OCI-M2 (cell line): ENCODE results near the gene MS4A8.
"Not testable (repeated sequence)": the region's sequence is repeated elsewhere in the genome, so short reads cannot be mapped to it uniquely, and the experiment has no call there.

Source experiments
- DNase-seq: peaks from one replicate; lab custom pipeline; 2025; ENCODE audit not compliant: unreplicated experiment; lab: John Stamatoyannopoulos, UW

MS4A8 gene

GRCh38 chr11:60699284-60699691 lies at the start of gene MS4A8:
TSS of gene MS4A8 (plus strand) at chr11:60699612. CDS start at chr11:60700861, 1,249 bp downstream.
- no peak for DNase-seq

GRCh38 chr11:60657888-60658287 lies 41.5 kb upstream of the MS4A8 start:
- DNase-seq = no peak

GRCh38 chr11:60658409-60658808 lies 41.0 kb upstream of the MS4A8 start:
- DNase-seq = no peak

GRCh38 chr11:60672255-60672654 lies 27.2 kb upstream of the MS4A8 start:
- no peak for DNase-seq

GRCh38 chr11:60678231-60678630 lies 21.2 kb upstream of the MS4A8 start:
- not testable (repeated sequence) for DNase-seq

- DNase-seq = no peak
Measured at GRCh38 chr11:60679879-60680278, 19.5 kb upstream of the MS4A8 start.

- DNase-seq = no peak
Measured at GRCh38 chr11:60680455-60681119, 18.8 kb upstream of the MS4A8 start.

- DNase-seq = not testable (repeated sequence)
Measured at GRCh38 chr11:60684541-60684848, 14.9 kb upstream of the MS4A8 start.

- no peak for DNase-seq
Measured at GRCh38 chr11:60691661-60692060, 7.8 kb upstream of the MS4A8 start.

GRCh38 chr11:60699936-60700335 lies 524 bp downstream of the MS4A8 start:
- DNase-seq = no peak

- no peak for DNase-seq
Measured at GRCh38 chr11:60700689-60701468, 1.5 kb downstream of the MS4A8 start.

GRCh38 chr11:60701469-60701818 lies 2.0 kb downstream of the MS4A8 start:
- no peak for DNase-seq

GRCh38 chr11:60703374-60703773 lies 4.0 kb downstream of the MS4A8 start:
- no peak for DNase-seq

GRCh38 chr11:60705895-60706294 lies 6.5 kb downstream of the MS4A8 start:
- DNase-seq = no peak

GRCh38 chr11:60706931-60707330 lies 7.5 kb downstream of the MS4A8 start:
- no peak for DNase-seq

- DNase-seq = no peak
Measured at GRCh38 chr11:60710482-60710881, 11.1 kb downstream of the MS4A8 start.

- DNase-seq = no peak
Measured at GRCh38 chr11:60711276-60711675, 11.9 kb downstream of the MS4A8 start.

GRCh38 chr11:60713423-60713822 lies 14.0 kb downstream of the MS4A8 start:
- DNase-seq = not testable (repeated sequence)

GRCh38 chr11:60717956-60718355 lies 18.5 kb downstream of the MS4A8 start:
- DNase-seq = no peak

GRCh38 chr11:60718524-60719316 lies 19.3 kb downstream of the MS4A8 start:
- DNase-seq = no peak

GRCh38 chr11:60719391-60719790 lies 20.0 kb downstream of the MS4A8 start:
- no peak for DNase-seq

GRCh38 chr11:60720460-60720859 lies 21.0 kb downstream of the MS4A8 start:
- DNase-seq = no peak
